Hematopoietic multipotent progenitor cell treated with erythropoietin and hydrocortisone succinate and interleukin-3 and kit ligand, for 15 days (in vitro differentiated cells): ENCODE measurements around the gene LRIG2.
"Not testable (repeated sequence)": the region's sequence is repeated elsewhere in the genome, so short reads cannot be mapped to it uniquely, and the experiment has no call there.

ENCODE experiments used
- DNase-seq: peaks from one replicate; pipeline ENCODE4 v3.0.0-alpha.2; 2015; ENCODE audit warnings: low spot score

The LRIG2 gene, protein sequence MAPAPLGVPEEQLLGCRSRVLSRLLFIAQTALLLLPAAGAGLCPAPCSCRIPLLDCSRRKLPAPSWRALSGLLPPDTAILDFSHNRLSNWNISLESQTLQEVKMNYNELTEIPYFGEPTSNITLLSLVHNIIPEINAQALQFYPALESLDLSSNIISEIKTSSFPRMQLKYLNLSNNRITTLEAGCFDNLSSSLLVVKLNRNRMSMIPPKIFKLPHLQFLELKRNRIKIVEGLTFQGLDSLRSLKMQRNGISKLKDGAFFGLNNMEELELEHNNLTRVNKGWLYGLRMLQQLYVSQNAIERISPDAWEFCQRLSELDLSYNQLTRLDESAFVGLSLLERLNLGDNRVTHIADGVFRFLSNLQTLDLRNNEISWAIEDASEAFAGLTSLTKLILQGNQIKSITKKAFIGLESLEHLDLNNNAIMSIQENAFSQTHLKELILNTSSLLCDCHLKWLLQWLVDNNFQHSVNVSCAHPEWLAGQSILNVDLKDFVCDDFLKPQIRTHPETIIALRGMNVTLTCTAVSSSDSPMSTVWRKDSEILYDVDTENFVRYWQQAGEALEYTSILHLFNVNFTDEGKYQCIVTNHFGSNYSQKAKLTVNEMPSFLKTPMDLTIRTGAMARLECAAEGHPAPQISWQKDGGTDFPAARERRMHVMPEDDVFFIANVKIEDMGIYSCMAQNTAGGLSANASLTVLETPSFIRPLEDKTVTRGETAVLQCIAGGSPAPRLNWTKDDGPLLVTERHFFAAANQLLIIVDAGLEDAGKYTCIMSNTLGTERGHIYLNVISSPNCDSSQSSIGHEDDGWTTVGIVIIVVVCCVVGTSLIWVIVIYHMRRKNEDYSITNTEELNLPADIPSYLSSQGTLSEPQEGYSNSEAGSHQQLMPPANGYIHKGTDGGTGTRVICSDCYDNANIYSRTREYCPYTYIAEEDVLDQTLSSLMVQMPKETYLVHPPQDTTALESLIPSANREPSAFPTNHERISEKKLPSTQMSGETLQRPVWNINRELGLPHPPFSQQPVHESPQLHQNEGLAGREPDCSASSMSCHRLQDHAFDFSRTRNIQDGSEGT

DNA sequence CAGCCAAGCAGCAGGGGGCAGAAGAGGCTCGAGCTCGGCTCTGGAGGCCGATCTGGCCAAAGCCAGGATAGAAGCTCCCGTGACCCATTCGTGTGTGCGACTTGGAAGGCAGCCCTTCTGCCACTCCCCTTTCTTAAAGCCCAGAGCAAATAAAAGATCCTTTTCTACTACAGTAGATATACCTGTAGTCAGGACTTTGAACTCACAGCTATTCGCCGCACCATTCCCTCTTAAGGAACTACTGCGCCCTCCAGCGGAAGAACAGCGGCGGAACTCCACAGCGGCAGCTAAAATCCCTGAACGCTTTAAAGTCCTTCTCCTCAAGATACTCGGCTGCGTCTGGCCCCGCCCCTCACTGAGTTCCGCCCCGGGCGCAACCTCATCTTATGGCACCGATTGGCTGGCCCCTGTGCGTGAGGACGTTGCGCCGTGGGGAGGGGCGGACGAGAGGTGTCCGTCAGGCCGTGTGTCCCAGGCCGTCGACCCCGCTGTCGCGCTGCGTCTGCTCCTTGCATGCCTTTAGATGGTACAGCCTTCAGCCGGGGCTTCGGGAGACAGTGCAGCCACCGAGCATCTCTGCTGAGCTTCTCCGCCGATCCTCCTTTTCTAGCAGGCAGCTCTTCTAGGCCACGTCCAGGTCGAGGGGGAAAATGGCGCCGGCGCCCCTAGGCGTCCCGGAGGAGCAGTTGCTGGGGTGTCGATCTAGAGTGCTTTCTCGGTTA, at the start of gene LRIG2:
LRIG2 (plus strand) TSS at position 442 of the 722 bp plus-strand sequence; CDS start at position 651, 209 bp downstream.
- peak; percentile 97 for DNase-seq

GRCh38 chr1:113023316-113023715, 49.7 kb upstream of the LRIG2 start:
- DNase-seq = not testable (repeated sequence)

- DNase-seq = no peak
Observed at GRCh38 chr1:113027007-113027406, 46.0 kb upstream of the LRIG2 start.

- no peak for DNase-seq
Observed at GRCh38 chr1:113027449-113027848, 45.5 kb upstream of the LRIG2 start.

- DNase-seq = no peak
Observed at GRCh38 chr1:113029822-113030221, 43.2 kb upstream of the LRIG2 start.

DNA sequence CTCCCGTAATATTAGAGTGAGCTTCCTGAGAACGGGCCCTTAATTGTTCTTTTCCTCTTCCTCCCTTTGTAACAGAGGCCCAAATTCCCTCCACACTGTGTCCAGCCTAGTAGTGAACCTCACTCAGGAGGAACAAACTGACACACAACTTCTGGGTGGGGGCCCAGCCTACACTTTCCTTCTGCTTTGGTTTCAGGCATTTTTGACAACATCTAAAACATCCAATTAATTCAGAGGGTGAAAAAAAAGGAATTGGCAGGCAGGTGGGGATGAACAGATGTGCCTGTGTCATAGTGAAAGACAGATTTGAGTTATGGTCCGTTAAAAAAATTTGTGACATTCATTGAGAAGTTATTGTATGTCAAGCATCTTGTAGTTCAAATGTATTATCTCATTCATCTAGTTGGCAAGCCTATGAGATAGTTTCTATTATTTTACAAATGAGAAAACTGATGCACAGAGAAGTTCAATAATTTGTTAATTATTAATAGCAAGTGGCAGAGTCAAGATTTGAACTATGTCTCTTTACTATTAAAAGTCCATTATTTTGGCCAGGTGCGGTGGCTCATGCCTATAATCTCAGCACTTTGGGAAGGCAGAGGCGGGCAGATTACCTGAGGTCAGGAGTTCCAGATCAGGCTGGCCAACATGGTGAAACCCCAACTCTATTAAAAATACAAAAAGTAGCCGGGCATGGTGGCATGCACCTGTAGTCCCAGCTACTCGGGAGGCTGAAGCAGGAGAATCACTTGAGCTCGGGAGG, 41.6 kb upstream of the LRIG2 start:
- DNase-seq = no peak

DNA sequence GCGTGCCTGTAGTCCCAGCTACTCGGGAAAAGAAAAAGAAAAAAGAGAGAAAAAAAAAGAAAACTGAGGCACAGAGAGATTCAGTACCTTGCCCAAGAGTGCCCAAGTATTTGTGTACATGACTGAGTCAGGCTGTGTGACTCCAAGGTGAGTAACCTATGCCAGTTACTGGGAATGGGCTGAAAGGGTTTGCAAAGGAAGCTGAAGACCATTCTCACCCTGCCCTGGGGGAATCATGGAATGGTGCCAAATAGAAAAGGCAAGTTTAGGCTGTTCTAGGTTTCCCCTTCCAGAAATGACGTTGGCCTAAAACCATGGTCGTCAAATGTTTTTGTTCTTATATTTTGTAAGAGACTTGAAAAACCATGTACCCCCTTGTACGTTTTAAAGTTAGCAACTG, 37.9 kb upstream of the LRIG2 start:
- no peak for DNase-seq

DNA sequence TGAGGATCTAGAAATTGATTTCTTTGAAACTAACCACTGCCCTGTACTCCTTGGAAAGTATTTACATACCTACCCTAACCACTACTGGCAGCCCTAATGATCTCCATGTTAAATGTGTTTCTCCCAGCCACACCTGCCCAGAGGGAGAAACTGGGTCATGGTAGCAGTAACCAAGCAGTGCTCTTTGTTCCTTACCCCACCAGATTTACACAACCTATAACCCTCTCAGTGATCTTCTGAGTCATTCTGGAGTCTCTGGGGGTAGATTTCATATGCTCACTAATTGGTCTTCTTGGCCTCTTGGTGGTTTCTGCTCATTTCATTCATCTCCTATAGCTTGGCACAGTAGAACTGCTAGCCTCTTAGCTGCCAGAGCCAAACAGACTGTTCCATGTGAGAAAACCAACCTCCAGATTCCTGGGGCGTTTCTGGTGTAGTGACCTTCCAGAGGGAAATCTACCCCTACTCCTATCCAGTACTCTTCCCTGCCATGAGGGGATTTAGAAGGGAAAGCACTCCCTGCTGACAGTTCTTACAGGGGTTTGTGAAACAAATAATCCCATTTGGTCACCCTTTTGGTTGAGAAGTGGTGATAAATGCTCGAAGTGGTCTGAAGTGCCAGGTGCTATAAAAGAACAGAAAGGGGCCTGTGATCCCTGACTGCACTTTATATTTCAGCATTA, 36.2 kb upstream of the LRIG2 start:
- no peak for DNase-seq

DNA sequence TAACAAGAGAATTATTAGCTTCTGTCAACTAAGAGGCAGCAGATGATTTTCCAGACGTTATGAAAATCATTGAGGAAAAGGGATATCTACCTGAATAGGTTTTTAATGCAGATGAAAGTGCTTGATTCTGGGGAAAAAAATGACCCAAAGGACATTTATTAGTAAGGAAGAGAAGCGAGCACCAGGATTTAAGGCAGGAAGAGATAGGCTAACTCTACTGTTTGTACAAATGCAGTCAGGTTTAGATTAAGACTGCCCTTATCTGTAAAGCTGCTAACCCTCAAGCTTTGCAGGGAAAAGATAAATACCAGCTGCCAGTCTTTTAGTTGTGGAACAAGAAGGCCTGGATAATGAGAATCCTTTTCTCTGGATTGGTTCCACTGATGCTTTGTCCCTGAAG, 33.0 kb upstream of the LRIG2 start:
- no peak for DNase-seq

DNA sequence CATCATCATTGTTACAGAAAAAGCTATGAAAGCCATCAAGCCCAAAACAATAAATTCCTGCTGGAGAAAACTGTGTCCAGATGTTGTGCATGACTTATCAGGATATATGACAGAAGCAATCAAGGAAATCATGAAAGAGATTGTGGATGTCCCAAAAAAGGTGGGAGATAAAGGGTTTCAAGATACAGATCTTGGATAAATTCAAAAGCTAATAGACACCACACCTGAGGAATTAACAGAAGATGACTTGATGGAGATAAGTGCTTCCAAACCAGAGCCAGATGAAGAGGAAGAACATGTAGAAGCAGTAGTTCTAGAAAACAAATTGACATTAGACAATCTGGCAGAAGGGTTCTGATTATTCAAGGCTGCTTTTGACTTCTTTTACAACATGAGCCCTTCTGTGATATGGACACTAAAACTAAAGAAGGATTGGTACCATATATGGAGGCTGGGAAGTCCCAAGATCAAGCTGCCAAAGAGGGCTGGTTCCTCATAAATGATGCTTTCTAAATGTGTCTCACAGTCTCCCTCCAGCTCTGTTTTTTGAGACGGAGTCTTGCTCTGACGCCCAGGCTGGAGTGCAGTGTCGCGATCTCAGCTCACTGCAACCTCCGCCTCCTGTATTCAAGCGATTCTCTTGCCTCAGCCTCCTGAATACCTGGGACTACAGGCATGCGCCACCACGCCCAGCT, 32.1 kb upstream of the LRIG2 start:
- no peak for DNase-seq

DNA sequence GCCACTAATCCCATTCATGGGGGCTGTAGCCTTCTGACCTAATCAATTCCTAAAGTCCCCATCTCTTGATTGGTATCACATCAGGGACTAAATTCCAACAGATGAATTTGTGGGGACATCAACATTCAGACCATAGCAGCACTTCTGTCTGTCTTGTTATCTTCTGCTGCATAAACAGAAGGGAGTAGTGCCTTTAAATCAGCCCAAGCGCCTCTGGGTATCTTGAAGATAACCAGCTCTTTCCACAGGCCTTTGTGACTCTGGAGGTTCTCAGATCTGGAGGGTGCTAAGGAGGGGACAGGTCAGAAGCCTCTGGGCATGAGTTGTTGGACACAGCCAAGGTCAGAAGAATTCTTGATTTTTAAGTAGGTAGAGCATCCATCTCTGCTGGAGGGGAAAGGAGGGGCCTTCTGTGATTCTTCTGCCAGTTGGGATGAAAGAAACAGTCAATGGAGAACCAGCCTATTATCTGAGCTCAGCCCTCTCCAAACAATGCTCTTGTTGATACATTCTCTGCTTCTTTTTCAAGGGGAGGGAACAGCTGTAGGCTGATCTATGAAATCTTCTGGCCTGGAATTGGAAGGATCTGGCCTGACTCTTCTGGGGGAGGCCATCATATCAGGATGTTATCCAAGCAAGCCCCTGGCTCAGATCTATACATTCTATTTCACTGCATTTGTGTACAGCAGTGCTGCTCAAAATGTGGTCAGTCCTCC, 31.3 kb upstream of the LRIG2 start:
- no peak for DNase-seq

GRCh38 chr1:113042285-113043143, 30.5 kb upstream of the LRIG2 start:
- DNase-seq = peak; percentile 58

- not testable (repeated sequence) for DNase-seq
Observed at GRCh38 chr1:113043144-113043488, 29.9 kb upstream of the LRIG2 start.

GRCh38 chr1:113046569-113046968, 26.4 kb upstream of the LRIG2 start:
- DNase-seq = no peak

GRCh38 chr1:113048064-113048463, 24.9 kb upstream of the LRIG2 start:
- DNase-seq = no peak

GRCh38 chr1:113053344-113054126, 19.5 kb upstream of the LRIG2 start:
- no peak for DNase-seq

- no peak for DNase-seq
Observed at GRCh38 chr1:113055570-113055969, 17.4 kb upstream of the LRIG2 start.

DNA sequence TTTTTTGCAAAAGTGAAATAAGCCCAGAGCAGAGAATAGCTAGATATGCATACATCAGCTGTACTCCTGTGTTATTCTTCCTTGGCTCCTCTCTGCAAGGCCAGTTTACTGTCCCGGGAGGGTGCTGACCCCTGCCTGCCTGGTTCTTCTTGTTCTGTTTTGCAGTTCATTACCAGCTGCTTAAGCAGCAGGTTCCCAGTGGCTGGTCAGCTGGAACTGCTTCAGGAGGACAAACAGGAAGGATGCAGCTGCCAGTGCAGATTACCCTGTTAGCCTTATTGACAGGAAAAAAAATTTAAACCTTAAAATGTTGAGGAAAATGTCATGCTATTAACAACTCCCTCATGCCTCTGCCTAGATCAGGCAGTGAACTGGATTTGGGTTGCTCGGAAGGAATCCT, 16.0 kb upstream of the LRIG2 start:
- DNase-seq = no peak
